HCEC 1CT (cell line): ENCODE data around the gene SIRT2.

Experiments
- DNase-seq: peaks from one replicate; pipeline ENCODE4 v3.0.0-alpha.2; 2017

The SIRT2 gene

GRCh38 chr19:38842439-38843174 lies 56.8 kb downstream of the SIRT2 start:
- no peak for DNase-seq

GRCh38 chr19:38841787-38842438 lies 57.5 kb downstream of the SIRT2 start:
- DNase-seq, result no peak

- no peak for DNase-seq
These were observed 58.1 kb downstream of the SIRT2 start for GRCh38 chr19:38841180-38841766.

GRCh38 chr19:38840583-38840968 lies 58.8 kb downstream of the SIRT2 start:
- no peak for DNase-seq

- no peak for DNase-seq
These were observed 59.4 kb downstream of the SIRT2 start for GRCh38 chr19:38839816-38840582.

- no peak for DNase-seq
These were observed 60.2 kb downstream of the SIRT2 start for GRCh38 chr19:38838986-38839761.

- DNase-seq, result no peak
These were observed 61.0 kb downstream of the SIRT2 start for GRCh38 chr19:38838208-38838985.

- DNase-seq, result no peak
These were observed 61.7 kb downstream of the SIRT2 start for GRCh38 chr19:38837656-38838121.

- no peak for DNase-seq
These were observed 62.3 kb downstream of the SIRT2 start for GRCh38 chr19:38836983-38837626.

GRCh38 chr19:38836159-38836982 lies 63.0 kb downstream of the SIRT2 start:
- DNase-seq, result no peak

GRCh38 chr19:38834590-38834989 lies 64.8 kb downstream of the SIRT2 start:
- no peak for DNase-seq

GRCh38 chr19:38834104-38834490 lies 65.3 kb downstream of the SIRT2 start:
- no peak for DNase-seq

- no peak for DNase-seq
These were observed 66.4 kb downstream of the SIRT2 start for GRCh38 chr19:38833092-38833425.

- DNase-seq, result peak; percentile 97
These were observed 68.2 kb downstream of the SIRT2 start for GRCh38 chr19:38831142-38831605.

GRCh38 chr19:38830039-38830733 lies 69.2 kb downstream of the SIRT2 start:
- DNase-seq, result peak; percentile 91

- DNase-seq, result peak; percentile 68
These were observed 70.2 kb downstream of the SIRT2 start for GRCh38 chr19:38829203-38829602.
